Measurements from ENCODE around the gene NTMT2. TPM values are rescaled to one million over a fixed set of nuclear protein-coding genes. Genes with fewer than 3 reads are reported as not detected.

NTMT2 gene
- polyA plus RNA-seq, 1 donor (not counting 4 experiments of a cell fraction or from before 2014, with no cell fraction given), result not detected

DNA sequence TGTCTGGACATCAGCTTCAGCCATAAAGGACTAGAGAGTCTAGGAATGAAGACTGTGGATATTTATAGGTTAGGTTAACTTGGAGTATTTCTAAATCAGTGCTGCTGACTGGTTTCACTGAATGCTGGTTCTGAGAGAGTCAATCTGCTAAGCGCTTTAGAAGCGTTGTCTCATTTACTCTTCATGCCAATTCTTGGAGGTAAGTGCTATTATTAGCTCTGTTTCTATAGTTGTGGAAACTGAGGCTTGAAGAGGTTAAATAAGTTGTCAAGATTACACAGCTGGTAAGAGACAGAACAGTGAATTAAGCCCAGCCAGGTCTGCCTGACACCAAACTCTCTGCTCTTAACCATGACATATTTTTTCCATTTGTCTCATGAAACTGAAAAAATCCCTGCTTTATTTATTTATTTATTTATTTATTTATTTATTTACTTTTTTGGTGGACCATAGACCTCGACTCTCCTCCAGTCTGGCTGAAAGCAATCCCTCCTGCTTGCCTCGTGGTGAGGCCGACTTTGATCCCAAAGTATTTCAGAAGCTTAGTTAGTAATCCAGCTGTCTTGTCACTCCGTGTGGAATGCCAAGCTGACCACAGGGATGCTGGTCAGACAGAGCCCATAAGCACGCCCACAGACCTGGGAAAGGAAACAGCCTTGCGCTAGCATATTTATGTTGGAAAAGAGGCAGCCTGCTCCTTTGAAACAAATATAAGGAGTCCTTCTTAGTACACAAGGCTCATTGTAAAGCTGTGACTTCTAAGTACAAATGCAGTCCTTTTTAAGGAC lies 16.9 kb downstream of the NTMT2 start:
- no peak for TF ChIP-seq EZH2 (IDR thresholded peaks at IDR 0.05; ENCODE audit: low read length)
- no peak for TF ChIP-seq CTCF (optimal IDR thresholded peaks at IDR 0.05 in 1 of 3, IDR thresholded peaks at IDR 0.05 in 1 of 3, conservative IDR thresholded peaks at IDR 0.05 in 1 of 3; ENCODE audit: extremely low read depth in 1 of 3, insufficient read depth in 2 of 3, low read length in 3 of 3)
- no peak overlapping the region for H3K4me3 ChIP-seq (ENCODE audit: control insufficient read depth in 2 of 3, extremely low read depth in 1 of 3, insufficient read depth in 2 of 3, low read depth in 1 of 3, low read length in 3 of 3)
- H3K36me3 ChIP-seq (ENCODE audit: control insufficient read depth in 2 of 2, extremely low read depth in 1 of 2, insufficient read depth in 2 of 2, low read length in 2 of 2), result no peaks in the 10 kb centered on the region
- H3K4me1 ChIP-seq (ENCODE audit: control insufficient read depth, extremely low read depth, insufficient read depth, low read length), result no peaks in the 10 kb centered on the region
- dilution Hi-C loops (cut with MboI; ENCODE audit: extremely low pct_ligation_motif_present, low sequenced_read_pairs), result no loop called here
- H3K9me1 ChIP-seq (ENCODE audit: control insufficient read depth, extremely low read depth, insufficient read depth, low read length), result no peaks in the 10 kb centered on the region
- FAIRE-seq (no peak), DNase-seq (ENCODE audit: low read depth, low spot score) (no peak)
- H3K27ac ChIP-seq (ENCODE audit: control insufficient read depth, insufficient read depth, low read length), result no peak overlapping the region
- H2AFZ ChIP-seq (ENCODE audit: control insufficient read depth, low read length), result no peak overlapping the region
- no peaks in the 10 kb centered on the region for H4K20me1 ChIP-seq (ENCODE audit: control insufficient read depth, extremely low read depth, insufficient read depth, low read length)
- H3K9me3 ChIP-seq (ENCODE audit: control insufficient read depth, low read depth, low read length), result no peaks in the 10 kb centered on the region
- H3K9ac ChIP-seq (ENCODE audit: control insufficient read depth, extremely low read depth, insufficient read depth, low read length), result no peak overlapping the region
- H3K27me3 ChIP-seq (ENCODE audit: control insufficient read depth, extremely low read depth, insufficient read depth, low read length), result no peaks in the 10 kb centered on the region
- H3K79me2 ChIP-seq (ENCODE audit: control insufficient read depth, insufficient read depth, low read length), result no peaks in the 10 kb centered on the region
- H3K4me2 ChIP-seq (ENCODE audit: control insufficient read depth, extremely low read depth, insufficient read depth, low read depth, low read length), result no peak overlapping the region

DNA sequence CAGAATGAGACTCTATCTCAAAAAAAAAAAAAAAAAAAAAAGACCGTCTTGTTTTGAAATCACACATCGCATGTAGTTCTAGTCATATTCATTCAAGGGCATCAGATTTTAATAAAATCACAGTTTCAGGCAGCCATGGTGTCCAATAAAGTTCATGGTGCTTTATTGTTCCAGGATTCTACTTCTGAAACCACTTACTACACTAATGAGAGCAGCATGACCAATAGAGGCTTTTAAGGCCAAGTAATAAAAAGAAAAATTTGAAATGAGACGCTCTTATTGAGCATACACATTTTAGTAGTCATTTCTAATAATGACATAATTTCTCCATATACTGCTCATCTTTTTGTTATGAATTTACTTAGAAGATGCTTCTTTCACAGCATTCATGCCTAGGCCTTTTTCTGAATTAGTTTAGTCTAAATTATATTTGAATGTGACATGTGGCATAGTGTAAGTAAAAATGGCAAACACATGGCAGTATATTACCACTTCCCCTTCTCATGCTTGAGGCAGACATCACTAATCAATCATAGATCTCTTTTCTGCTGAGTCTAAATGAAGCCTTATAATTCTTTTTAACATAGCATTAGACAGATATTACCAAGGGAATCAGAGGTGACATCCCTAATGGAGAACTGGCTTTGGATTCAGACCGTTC lies 18.5 kb downstream of the NTMT2 start:
- FAIRE-seq, result no peak
- H3K4me1 ChIP-seq (ENCODE audit: control insufficient read depth, extremely low read depth, insufficient read depth, low read length), result no peaks in the 10 kb centered on the region
- no peak for DNase-seq (ENCODE audit: low read depth, low spot score)
- H3K4me2 ChIP-seq (ENCODE audit: control insufficient read depth, extremely low read depth, insufficient read depth, low read depth, low read length), result no peak overlapping the region
- H3K27ac ChIP-seq (ENCODE audit: control insufficient read depth, insufficient read depth, low read length), result no peak overlapping the region
- H3K9me1 ChIP-seq (ENCODE audit: control insufficient read depth, extremely low read depth, insufficient read depth, low read length), result no peaks in the 10 kb centered on the region
- no peaks in the 10 kb centered on the region for H3K9me3 ChIP-seq (ENCODE audit: control insufficient read depth, low read depth, low read length)
- H3K27me3 ChIP-seq (ENCODE audit: control insufficient read depth, extremely low read depth, insufficient read depth, low read length), result no peaks in the 10 kb centered on the region
- dilution Hi-C loops (cut with MboI; ENCODE audit: extremely low pct_ligation_motif_present, low sequenced_read_pairs), result no loop called here
- H3K36me3 ChIP-seq (ENCODE audit: control insufficient read depth in 2 of 2, extremely low read depth in 1 of 2, insufficient read depth in 2 of 2, low read length in 2 of 2), result no peaks in the 10 kb centered on the region
- no peak overlapping the region for H3K4me3 ChIP-seq (ENCODE audit: control insufficient read depth in 2 of 3, extremely low read depth in 1 of 3, insufficient read depth in 2 of 3, low read depth in 1 of 3, low read length in 3 of 3)
- H4K20me1 ChIP-seq (ENCODE audit: control insufficient read depth, extremely low read depth, insufficient read depth, low read length), result no peaks in the 10 kb centered on the region
- no peak overlapping the region for H3K9ac ChIP-seq (ENCODE audit: control insufficient read depth, extremely low read depth, insufficient read depth, low read length)
- TF ChIP-seq EZH2 (IDR thresholded peaks at IDR 0.05; ENCODE audit: low read length) (no peak), CTCF (optimal IDR thresholded peaks at IDR 0.05 in 1 of 3, IDR thresholded peaks at IDR 0.05 in 1 of 3, conservative IDR thresholded peaks at IDR 0.05 in 1 of 3; ENCODE audit: extremely low read depth in 1 of 3, insufficient read depth in 2 of 3, low read length in 3 of 3) (no peak)
- no peak overlapping the region for H2AFZ ChIP-seq (ENCODE audit: control insufficient read depth, low read length)
- H3K79me2 ChIP-seq (ENCODE audit: control insufficient read depth, insufficient read depth, low read length), result no peaks in the 10 kb centered on the region
